ENCODE measurements around the gene BRCA1.
A peak's percentile ranks its signal among the peaks of the same experiment; 100 is the strongest.

BRCA1 gene

DNA sequence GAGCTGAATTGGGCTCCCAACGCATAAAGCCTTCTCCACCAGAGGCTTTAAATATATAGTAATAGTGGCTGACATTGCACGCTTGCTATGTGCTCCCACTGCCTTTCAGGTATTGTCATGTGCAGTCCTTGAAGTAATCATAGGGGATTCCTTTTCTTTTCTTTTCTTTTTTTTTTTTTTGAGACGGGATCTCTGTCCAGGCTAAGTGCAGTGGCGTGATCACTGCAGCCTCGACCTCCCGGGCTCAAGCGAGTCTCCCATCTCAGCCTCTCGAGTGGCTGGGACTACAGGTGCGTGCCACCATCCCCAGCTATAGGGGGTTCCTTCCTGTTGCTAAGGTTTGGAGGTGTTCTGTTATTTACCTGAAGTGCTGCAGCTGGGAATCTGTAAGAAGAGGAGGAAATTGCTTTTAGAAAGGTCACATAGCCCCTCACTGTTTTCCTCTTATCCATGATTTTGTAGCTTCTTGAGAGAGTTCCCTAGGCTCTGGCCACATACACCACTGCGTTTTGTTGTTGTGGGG lies 126.1 kb downstream of the BRCA1 start:
- DNase-seq, result no peak

DNA sequence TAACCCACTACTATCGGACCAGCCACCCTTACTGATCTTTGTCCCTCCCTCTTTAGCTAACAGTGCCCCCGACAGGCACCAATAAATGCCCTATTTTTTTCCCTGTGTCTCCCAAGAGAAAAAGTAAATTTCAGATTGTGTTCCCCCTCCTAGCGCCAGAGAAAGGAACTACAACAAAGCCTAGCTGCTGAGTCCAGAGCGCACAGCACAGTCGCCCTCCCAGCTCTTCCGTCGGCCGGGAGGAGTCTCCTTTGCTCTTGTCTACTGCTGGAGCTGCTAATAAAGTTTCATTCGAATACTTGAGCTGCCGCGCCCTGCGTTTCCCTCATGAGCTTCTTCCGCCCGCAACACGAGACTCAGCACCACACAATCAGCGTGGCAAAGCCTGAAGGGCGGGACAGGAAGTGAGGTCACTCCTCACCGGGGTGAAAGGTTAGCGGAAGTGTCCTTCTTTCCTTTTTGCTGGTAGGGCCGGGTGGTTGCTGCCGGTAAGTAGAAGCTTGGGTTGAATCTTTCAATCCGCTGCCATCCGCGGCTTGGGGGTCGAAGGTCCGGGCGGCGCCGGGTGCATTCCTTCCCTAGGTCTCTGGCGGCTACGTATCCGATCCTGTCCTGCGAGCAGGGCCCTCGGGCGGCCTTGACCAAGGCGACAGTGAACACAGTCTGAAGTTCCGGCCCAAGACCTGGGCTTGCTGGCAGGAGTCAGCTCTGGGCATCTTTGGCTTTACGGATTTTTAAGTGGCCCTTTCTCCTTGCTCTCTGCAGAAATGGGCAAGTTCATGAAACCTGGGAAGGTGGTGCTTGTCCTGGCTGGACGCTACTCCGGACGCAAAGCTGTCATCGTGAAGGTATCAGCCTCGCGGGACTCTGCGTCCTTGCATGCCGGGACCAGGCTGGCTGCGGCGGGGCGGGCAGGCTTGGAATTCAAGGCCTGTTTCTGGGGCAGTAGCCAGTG lies 126.9 kb downstream of the BRCA1 start, which contains the start of gene RPL27:
Gene RPL27 (plus strand): TSS at position 436 of the 955 bp plus-strand sequence. CDS start 332 bp downstream, at position 768.
- DNase-seq, result peak; percentile 99

DNA sequence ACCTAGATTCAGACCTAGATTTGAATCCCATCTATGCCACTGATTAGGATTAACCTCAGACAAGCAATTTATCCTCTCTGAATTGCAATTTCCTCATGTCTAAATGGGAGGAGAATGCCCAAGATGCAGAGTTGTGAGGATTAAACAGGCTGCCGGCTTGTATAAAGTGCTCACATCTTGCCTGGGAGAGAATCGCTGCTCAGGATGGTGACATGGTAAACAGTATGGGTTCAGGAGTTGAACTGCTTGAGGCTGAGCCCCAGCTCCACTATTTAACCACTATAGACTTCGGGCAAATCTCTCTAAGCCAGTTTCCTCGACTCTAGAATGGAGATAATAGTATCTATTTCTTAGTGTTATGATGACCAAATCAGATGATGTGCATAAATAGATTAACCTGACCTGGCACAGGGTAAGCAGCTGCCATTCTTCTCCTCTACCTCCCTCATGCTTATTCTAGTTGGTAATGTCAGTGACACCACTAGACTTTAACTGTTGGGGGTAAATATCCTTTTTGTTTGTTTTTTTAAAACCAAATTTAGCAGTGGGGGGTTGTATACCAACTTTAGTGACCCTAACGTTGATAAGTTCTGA lies 127.7 kb downstream of the BRCA1 start:
- DNase-seq, result no peak
